Measurements from ENCODE around the gene OR11H7.
"Not testable (repeated sequence)": the region's sequence is repeated elsewhere in the genome, so short reads cannot be mapped to it uniquely, and the experiment has no call there.

Gene OR11H7

DNA sequence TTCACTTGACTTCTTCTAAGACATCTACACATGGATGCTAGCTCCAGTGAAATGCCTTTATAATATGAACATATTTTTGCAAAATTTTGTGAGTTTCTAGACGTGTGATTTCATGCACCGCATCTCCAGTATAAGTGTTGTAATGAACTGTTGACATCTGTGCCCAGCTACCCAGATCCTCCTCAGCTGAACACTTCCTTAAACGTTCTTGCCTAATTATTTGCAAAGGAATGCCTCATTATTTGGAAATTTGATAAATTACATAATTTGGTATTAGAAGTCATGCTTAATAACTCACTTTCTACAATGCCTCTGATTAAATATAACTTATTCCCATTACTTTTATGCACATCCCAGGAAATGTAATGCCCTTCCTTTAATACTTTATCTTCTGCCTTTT is 24.1 kb upstream of the OR11H7 start:
- Histone ChIP-seq H3K4me1 (ENCODE audit: control insufficient read depth in 1 of 2, insufficient read depth in 2 of 2, low read length in 2 of 2) (no peaks in the 10 kb centered on the region), H3K27ac (ENCODE audit: low read length) (no peak overlapping the region), H3K9me3 (ENCODE audit: control insufficient read depth in 1 of 2, low read length in 2 of 2) (no peaks in the 10 kb centered on the region), H3K4me3 (ENCODE audit: low read depth in 1 of 2, low read length in 2 of 2) (no peak overlapping the region), H3K27me3 (ENCODE audit: low read depth, low read length) (no peaks in the 10 kb centered on the region), H3K36me3 (ENCODE audit: control insufficient read depth in 1 of 2, insufficient read depth in 2 of 2, low read length in 2 of 2) (no peaks in the 10 kb centered on the region)

DNA sequence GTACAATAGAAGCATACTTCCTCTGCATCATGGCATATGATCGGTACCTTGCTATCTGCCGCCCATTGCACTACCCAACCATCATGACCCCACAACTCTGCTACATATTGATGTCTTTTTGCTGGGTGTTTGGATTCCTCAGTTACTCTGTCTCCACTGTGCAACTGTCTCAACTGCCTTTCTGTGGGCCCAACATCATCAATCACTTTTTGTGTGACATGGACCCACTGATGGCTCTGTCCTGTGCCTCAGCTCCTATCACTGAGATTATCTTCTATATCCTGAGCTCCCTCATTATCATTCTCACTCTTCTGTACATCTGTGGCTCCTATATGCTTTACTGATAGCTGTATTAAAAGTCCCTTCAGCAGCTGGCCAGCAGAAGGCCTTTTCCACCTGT is 19.2 kb upstream of the OR11H7 start:
- Histone ChIP-seq H3K36me3 (ENCODE audit: control insufficient read depth in 1 of 2, insufficient read depth in 2 of 2, low read length in 2 of 2) (no peaks in the 10 kb centered on the region), H3K27ac (ENCODE audit: low read length) (no peak overlapping the region), H3K27me3 (ENCODE audit: low read depth, low read length) (no peaks in the 10 kb centered on the region), H3K4me1 (ENCODE audit: control insufficient read depth in 1 of 2, insufficient read depth in 2 of 2, low read length in 2 of 2) (no peaks in the 10 kb centered on the region), H3K4me3 (ENCODE audit: low read depth in 1 of 2, low read length in 2 of 2) (no peak overlapping the region), H3K9me3 (ENCODE audit: control insufficient read depth in 1 of 2, low read length in 2 of 2) (no peaks in the 10 kb centered on the region)

DNA sequence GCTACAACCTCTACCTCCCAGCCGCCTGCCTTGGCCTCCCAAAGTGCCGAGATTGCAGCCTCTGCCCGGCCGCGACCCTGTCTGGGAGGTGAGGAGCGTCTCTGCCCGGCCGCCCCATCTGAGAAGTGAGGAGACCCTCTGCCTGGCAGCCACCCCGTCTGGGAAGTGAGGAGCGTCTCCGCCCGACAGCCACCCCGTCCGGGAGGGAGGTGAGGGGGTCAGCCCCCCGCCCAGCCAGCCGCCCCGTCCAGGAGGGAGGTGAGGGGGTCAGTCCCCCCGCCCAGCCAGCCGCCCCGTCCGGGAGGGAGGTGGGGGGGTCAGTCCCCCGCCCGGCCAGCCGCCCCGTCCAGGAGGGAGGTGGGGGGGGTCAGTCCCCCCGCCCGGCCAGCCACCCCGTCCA is 16.4 kb upstream of the OR11H7 start:
- H3K4me1 ChIP-seq (ENCODE audit: control insufficient read depth in 1 of 2, insufficient read depth in 2 of 2, low read length in 2 of 2); H3K27ac ChIP-seq (ENCODE audit: low read length); H3K27me3 ChIP-seq (ENCODE audit: low read depth, low read length); H3K4me3 ChIP-seq (ENCODE audit: low read depth in 1 of 2, low read length in 2 of 2); H3K36me3 ChIP-seq (ENCODE audit: control insufficient read depth in 1 of 2, insufficient read depth in 2 of 2, low read length in 2 of 2); H3K9me3 ChIP-seq (ENCODE audit: control insufficient read depth in 1 of 2, low read length in 2 of 2): not testable (repeated sequence)

DNA sequence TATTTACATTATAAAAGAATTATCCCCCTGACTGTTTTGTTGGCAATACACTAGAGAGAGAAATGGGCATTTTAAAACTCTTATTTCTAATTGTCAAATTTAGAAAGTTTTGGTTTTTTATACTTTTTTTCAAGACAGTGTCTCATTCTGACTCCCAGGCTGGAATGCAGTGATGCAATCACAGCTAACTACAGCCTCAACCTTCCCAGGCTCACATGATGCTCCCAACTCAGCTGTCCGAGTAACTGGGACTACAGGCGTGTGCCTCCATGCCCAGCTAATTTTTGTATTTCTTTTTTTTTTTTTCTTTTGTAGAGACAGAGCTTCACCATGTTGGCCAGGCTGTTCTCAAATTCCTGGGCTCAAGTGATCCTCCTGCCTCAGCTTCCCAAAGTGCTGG is 13.6 kb upstream of the OR11H7 start:
- Histone ChIP-seq H3K4me1 (ENCODE audit: control insufficient read depth in 1 of 2, insufficient read depth in 2 of 2, low read length in 2 of 2) (no peaks in the 10 kb centered on the region), H3K36me3 (ENCODE audit: control insufficient read depth in 1 of 2, insufficient read depth in 2 of 2, low read length in 2 of 2) (no peaks in the 10 kb centered on the region), H3K4me3 (ENCODE audit: low read depth in 1 of 2, low read length in 2 of 2) (no peak overlapping the region), H3K9me3 (ENCODE audit: control insufficient read depth in 1 of 2, low read length in 2 of 2) (no peaks in the 10 kb centered on the region), H3K27ac (ENCODE audit: low read length) (no peak overlapping the region), H3K27me3 (ENCODE audit: low read depth, low read length) (no peaks in the 10 kb centered on the region)

DNA sequence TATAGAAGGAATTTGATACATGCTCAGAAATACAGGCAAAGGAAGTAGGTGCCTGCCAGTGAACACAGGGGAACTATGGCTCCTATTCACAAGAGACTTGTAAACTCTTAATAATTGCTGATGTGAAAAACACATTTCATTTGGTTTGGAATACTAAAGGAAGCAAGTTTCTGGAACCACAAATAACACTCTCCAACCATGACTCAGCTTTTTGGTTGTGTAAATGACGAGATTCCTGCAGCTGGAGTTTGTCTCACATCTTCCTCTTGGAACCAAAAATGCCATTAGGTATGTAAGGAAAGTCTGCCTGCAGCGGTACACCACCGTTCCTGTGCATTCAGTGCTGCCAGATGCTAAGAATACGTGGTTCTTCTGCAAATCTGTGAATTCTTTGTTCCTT is 9.7 kb upstream of the OR11H7 start:
- Histone ChIP-seq H3K4me1 (ENCODE audit: control insufficient read depth in 1 of 2, insufficient read depth in 2 of 2, low read length in 2 of 2) (no peaks in the 10 kb centered on the region), H3K9me3 (ENCODE audit: control insufficient read depth in 1 of 2, low read length in 2 of 2) (no peaks in the 10 kb centered on the region), H3K27ac (ENCODE audit: low read length) (no peak overlapping the region), H3K36me3 (ENCODE audit: control insufficient read depth in 1 of 2, insufficient read depth in 2 of 2, low read length in 2 of 2) (no peaks in the 10 kb centered on the region), H3K27me3 (ENCODE audit: low read depth, low read length) (no peaks in the 10 kb centered on the region), H3K4me3 (ENCODE audit: low read depth in 1 of 2, low read length in 2 of 2) (no peak overlapping the region)

DNA sequence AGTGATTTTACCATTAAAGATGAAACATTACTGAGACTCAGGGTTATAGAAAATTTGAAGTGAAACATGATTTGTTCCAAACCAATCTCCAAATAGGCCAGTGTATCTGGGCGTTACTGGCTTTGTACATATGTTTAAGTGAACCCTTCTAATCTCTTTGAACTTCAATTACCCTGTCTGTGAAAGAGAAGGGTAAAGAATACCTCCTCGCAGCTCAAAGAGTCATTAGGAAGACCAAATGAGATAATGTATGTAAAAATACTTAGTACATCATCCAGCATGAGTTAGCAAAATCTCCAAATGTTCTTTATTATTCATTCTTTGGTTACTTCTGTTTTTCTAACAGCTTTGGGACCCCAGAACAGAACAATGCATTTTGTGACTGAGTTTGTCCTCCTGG is 5.4 kb upstream of the OR11H7 start, which contains the start of gene OR11H6:
TSS of gene OR11H6 (plus strand) at position 301 of the 400 bp plus-strand sequence. CDS start at position 301, 0 bp downstream.
- no peaks in the 10 kb centered on the region for H3K4me1 ChIP-seq (ENCODE audit: control insufficient read depth in 1 of 2, insufficient read depth in 2 of 2, low read length in 2 of 2)
- H3K36me3 ChIP-seq (ENCODE audit: control insufficient read depth in 1 of 2, insufficient read depth in 2 of 2, low read length in 2 of 2), result no peaks in the 10 kb centered on the region
- H3K27me3 ChIP-seq (ENCODE audit: low read depth, low read length), result no peaks in the 10 kb centered on the region
- H3K27ac ChIP-seq (ENCODE audit: low read length), result no peak within 1 kb of the TSS
- H3K4me3 ChIP-seq (ENCODE audit: low read depth in 1 of 2, low read length in 2 of 2), result no peak within 1 kb of the TSS
- H3K9me3 ChIP-seq (ENCODE audit: control insufficient read depth in 1 of 2, low read length in 2 of 2), result peaks cover 0 to 2% of the 10 kb centered on the region in 2 donors

DNA sequence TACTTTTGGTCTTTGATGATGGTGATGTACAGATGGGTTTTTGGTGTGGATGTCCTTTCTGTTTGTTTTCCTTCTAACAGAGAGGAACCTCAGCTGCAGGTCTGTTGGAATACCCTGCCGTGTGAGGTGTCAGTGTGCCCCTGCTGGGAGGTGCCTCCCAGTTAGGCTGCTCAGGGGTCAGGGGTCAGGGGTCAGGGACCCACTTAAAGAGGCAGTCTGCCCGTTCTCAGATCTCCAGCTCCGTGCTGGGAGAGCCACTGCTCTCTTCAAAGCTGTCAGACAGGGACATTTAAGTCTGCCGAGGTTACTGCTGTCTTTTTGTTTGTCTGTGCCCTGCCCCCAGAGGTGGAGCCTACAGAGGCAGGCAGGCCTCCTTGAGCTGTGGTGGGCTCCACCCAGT is 6.6 kb downstream of the OR11H7 start:
- H3K4me1 ChIP-seq (ENCODE audit: control insufficient read depth in 1 of 2, insufficient read depth in 2 of 2, low read length in 2 of 2); H3K36me3 ChIP-seq (ENCODE audit: control insufficient read depth in 1 of 2, insufficient read depth in 2 of 2, low read length in 2 of 2); H3K9me3 ChIP-seq (ENCODE audit: control insufficient read depth in 1 of 2, low read length in 2 of 2); H3K4me3 ChIP-seq (ENCODE audit: low read depth in 1 of 2, low read length in 2 of 2); H3K27ac ChIP-seq (ENCODE audit: low read length); H3K27me3 ChIP-seq (ENCODE audit: low read depth, low read length): not testable (repeated sequence)

DNA sequence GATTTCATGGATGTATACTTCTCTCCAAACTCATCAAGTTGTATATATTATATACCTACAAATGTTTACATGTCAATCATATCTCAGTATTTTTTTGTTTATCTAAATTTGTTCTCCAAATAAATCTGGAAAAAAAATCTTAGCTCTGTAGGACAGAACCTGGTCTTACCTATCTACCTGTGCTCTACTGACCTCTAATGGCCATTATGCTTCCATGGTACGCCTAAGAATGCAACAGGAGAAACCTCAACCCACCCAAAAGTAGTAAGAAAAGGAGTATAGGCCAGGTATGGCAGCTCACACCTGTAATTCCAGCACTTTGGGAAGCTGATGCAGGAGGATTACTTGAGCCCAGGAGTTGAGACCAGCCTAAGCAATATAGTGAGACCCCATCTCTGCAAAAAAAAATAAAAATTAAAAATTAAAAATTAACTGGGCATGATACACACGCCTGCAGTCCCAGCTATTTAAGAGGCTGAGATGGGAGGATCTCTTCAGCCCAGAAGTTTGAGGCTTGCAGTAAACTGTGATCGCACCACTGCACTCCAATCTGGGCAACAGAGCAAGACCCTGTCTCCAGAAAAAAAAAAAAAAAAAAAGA is 19.0 kb downstream of the OR11H7 start:
- H3K27ac ChIP-seq (ENCODE audit: low read length), result no peak overlapping the region
- H3K36me3 ChIP-seq (ENCODE audit: control insufficient read depth in 1 of 2, insufficient read depth in 2 of 2, low read length in 2 of 2), result no peaks in the 10 kb centered on the region
- no peaks in the 10 kb centered on the region for H3K27me3 ChIP-seq (ENCODE audit: low read depth, low read length)

DNA sequence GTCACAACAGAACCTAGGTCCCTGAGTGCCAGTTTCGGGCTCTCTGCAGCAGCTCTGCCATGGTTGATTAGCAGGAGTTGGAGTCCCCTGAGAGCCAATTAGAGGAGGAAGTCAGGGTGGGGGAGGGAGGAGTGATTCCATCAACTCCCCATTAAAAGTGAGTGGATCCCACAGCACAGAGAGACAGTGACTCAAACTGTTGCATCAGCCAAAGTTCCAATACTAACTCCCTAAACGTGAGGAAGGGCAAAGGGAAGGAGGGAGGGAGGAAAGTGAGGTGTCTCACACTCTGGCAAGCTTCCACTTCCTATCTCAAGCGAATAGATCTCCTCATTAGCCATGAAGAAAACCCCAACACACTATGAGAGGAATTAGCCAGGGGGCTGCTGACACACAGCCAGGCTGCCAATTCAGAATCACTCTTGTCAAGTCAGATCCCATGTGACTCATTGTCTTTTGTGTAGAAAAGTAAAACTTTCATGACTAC is 33.9 kb downstream of the OR11H7 start:
- Histone ChIP-seq H3K36me3 (ENCODE audit: control insufficient read depth in 1 of 2, insufficient read depth in 2 of 2, low read length in 2 of 2) (no peaks in the 10 kb centered on the region), H3K4me1 (ENCODE audit: control insufficient read depth in 1 of 2, insufficient read depth in 2 of 2, low read length in 2 of 2) (no peaks in the 10 kb centered on the region), H3K27ac (ENCODE audit: low read length) (no peak overlapping the region), H3K27me3 (ENCODE audit: low read depth, low read length) (no peaks in the 10 kb centered on the region), H3K9me3 (ENCODE audit: control insufficient read depth in 1 of 2, low read length in 2 of 2) (no peaks in the 10 kb centered on the region), H3K4me3 (ENCODE audit: low read depth in 1 of 2, low read length in 2 of 2) (no peak overlapping the region)

More for the DNA sequence above, 19.0 kb downstream of the OR11H7 start:
- Histone ChIP-seq H3K4me3 (ENCODE audit: low read depth in 1 of 2, low read length in 2 of 2) (no peak overlapping the region), H3K4me1 (ENCODE audit: control insufficient read depth in 1 of 2, insufficient read depth in 2 of 2, low read length in 2 of 2) (no peaks in the 10 kb centered on the region), H3K9me3 (ENCODE audit: control insufficient read depth in 1 of 2, low read length in 2 of 2) (peaks cover 0 to 11% of the 10 kb centered on the region in 2 donors)

DNA sequence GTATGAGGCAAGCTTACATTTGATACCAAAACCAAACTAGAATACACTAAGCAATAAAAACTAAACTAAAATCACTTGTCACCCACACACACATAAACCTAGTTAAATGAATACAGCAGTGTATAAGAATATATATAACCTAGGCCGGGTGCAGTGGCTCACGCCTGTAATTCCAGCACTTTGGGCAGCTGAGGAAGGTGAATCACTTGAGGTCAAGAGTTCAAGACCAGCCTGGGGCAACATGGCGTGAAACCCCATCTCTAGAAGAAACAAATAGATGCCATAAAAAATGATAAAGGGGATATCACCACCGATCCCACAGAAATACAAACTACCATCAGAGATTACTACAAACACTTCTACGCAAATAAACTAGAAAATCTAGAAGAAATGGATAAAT is 35.6 kb downstream of the OR11H7 start:
- H3K36me3 ChIP-seq (ENCODE audit: control insufficient read depth in 1 of 2, insufficient read depth in 2 of 2, low read length in 2 of 2); H3K9me3 ChIP-seq (ENCODE audit: control insufficient read depth in 1 of 2, low read length in 2 of 2); H3K4me1 ChIP-seq (ENCODE audit: control insufficient read depth in 1 of 2, insufficient read depth in 2 of 2, low read length in 2 of 2); H3K4me3 ChIP-seq (ENCODE audit: low read depth in 1 of 2, low read length in 2 of 2); H3K27ac ChIP-seq (ENCODE audit: low read length); H3K27me3 ChIP-seq (ENCODE audit: low read depth, low read length): not testable (repeated sequence)

DNA sequence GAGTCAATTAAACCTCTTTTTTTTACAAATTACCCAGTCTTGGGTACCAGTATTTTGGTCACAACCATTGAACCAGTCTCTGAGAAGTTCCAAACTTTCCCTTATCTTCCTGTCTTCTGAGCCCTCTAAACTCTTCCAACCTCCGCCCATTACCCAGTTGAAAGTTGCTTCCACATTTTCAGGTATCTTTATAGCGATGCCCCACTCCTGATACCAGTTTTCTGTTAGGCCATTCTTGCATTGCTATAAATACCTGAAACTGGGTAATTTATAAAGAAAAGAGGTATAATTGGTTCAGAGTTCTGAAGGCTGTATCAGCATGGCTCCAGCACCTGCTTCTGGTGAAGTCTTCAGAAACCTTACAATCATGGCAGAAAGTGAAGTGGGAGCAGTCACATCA is 45.3 kb downstream of the OR11H7 start:
- H3K27ac ChIP-seq (ENCODE audit: low read length), result no peak overlapping the region
- H3K4me3 ChIP-seq (ENCODE audit: low read depth in 1 of 2, low read length in 2 of 2), result no peak overlapping the region
- H3K9me3 ChIP-seq (ENCODE audit: control insufficient read depth in 1 of 2, low read length in 2 of 2), result peaks cover 0 to 7% of the 10 kb centered on the region in 2 donors
- H3K36me3 ChIP-seq (ENCODE audit: control insufficient read depth in 1 of 2, insufficient read depth in 2 of 2, low read length in 2 of 2), result peaks cover 0 to 17% of the 10 kb centered on the region in 2 donors
- no peaks in the 10 kb centered on the region for H3K4me1 ChIP-seq (ENCODE audit: control insufficient read depth in 1 of 2, insufficient read depth in 2 of 2, low read length in 2 of 2)
- H3K27me3 ChIP-seq (ENCODE audit: low read depth, low read length), result no peaks in the 10 kb centered on the region

DNA sequence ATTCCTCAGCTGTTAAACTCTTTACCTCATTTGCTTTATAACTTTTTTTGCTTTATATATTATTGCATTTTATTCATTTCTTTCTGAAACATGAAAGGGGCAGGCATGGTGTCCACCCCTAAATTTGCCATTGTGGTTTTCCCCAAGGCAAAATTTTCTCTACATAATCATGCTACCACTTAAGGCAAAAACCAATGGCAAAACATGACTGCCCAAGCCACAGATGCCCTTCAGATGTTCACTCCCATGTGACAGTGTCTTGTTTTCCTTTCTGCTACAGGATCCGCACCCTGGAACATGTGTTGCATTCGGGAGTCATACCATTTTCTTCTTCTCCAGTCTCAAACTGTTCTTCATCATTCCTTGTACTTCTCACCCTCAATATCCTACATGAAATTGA is 48.6 kb downstream of the OR11H7 start:
- Histone ChIP-seq H3K36me3 (ENCODE audit: control insufficient read depth in 1 of 2, insufficient read depth in 2 of 2, low read length in 2 of 2) (peaks cover 0 to 17% of the 10 kb centered on the region in 2 donors), H3K4me3 (ENCODE audit: low read depth in 1 of 2, low read length in 2 of 2) (no peak overlapping the region), H3K4me1 (ENCODE audit: control insufficient read depth in 1 of 2, insufficient read depth in 2 of 2, low read length in 2 of 2) (no peaks in the 10 kb centered on the region), H3K27ac (ENCODE audit: low read length) (no peak overlapping the region), H3K27me3 (ENCODE audit: low read depth, low read length) (no peaks in the 10 kb centered on the region), H3K9me3 (ENCODE audit: control insufficient read depth in 1 of 2, low read length in 2 of 2) (peaks cover 0 to 7% of the 10 kb centered on the region in 2 donors)

Data from muscle layer of duodenum (tissue), 2 donors.